Measurements from ENCODE around the gene TRABD2B. TPM values are rescaled to one million over a fixed set of nuclear protein-coding genes. Genes with fewer than 3 reads are reported as not detected.

TRABD2B gene
- total and polyA plus RNA-seq, 2 donors: 0.09 to 0.75 TPM

DNA sequence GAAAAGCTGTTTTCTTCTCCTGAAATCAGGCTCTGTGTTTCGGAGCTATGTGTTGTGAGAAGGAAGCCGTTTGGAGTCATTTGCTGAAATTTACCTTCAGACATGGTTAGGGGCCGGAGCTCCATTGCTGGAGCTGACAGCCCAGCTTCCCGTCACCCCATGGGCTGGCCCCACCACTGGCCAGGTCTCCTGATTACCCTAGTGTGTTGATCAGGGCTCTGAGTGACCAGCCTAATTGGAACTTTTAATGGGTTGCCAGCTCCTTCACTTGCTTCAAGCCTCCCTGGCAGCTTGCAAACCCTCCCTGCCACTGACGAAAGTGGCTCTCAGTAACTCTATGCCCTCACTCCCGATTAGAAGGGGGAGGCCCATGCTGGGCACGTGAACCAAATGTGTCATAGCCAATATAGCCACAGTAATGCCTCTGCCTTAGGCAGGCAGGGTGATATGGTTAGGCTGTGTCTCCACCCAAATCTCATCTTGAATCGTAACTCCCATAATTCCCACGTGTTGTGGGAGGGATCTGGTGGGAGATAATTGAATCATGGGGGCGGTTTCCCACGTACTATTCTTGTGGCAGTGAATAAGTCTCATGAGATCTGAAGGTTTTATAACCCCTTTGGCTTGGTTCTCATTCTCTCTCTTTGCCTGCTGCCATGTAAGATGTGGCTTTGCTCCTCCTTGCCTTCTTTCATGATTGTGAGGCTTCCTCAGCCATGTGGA is 224.1 kb downstream of the TRABD2B start:
- H3K27me3 ChIP-seq (ENCODE audit: control insufficient read depth in 2 of 2, insufficient read depth in 1 of 2, low read length in 1 of 2): peaks cover 0 to 2% of the 10 kb centered on the region in 2 donors
- no peaks in the 10 kb centered on the region for H3K9me3 ChIP-seq (ENCODE audit: control insufficient read depth in 2 of 2, insufficient read depth in 1 of 2, low read length in 1 of 2)
- WGBS: 95% methylated on average over 11 of the region's 11 CpGs
- DNase-seq (ENCODE audit: low read depth in 6 of 9, low spot score in 9 of 9): no peak
- no peak overlapping the region for H3K27ac ChIP-seq (ENCODE audit: low read depth in 1 of 2, low read length in 1 of 2)
- no peak overlapping the region for H3K4me3 ChIP-seq (ENCODE audit: low read length in 2 of 2)
- no peaks in the 10 kb centered on the region for H3K4me1 ChIP-seq (ENCODE audit: control insufficient read depth in 2 of 2, insufficient read depth in 2 of 2, low read length in 2 of 2)
- H3K36me3 ChIP-seq (ENCODE audit: control insufficient read depth in 2 of 2, insufficient read depth in 2 of 2, low read length in 1 of 2): no peaks in the 10 kb centered on the region

- no peak overlapping the region for H3K4me3 ChIP-seq (ENCODE audit: low read length in 2 of 2)
- no peak for DNase-seq (ENCODE audit: low read depth in 6 of 9, low spot score in 9 of 9)
- H3K27me3 ChIP-seq (ENCODE audit: control insufficient read depth in 2 of 2, insufficient read depth in 1 of 2, low read length in 1 of 2): peaks cover 0 to 2% of the 10 kb centered on the region in 2 donors
- H3K27ac ChIP-seq (ENCODE audit: low read depth in 1 of 2, low read length in 1 of 2): no peak overlapping the region
- no peaks in the 10 kb centered on the region for H3K4me1 ChIP-seq (ENCODE audit: control insufficient read depth in 2 of 2, insufficient read depth in 2 of 2, low read length in 2 of 2)
- H3K9me3 ChIP-seq (ENCODE audit: control insufficient read depth in 2 of 2, insufficient read depth in 1 of 2, low read length in 1 of 2): no peaks in the 10 kb centered on the region
- no peaks in the 10 kb centered on the region for H3K36me3 ChIP-seq (ENCODE audit: control insufficient read depth in 2 of 2, insufficient read depth in 2 of 2, low read length in 1 of 2)
- 96% methylated on average over 11 of the region's 11 CpGs for WGBS
Observed at GRCh38 chr1:47772281-47772680, 224.9 kb downstream of the TRABD2B start.

GRCh38 chr1:47771751-47772150 is 225.4 kb downstream of the TRABD2B start:
- Histone ChIP-seq H3K27me3 (ENCODE audit: control insufficient read depth in 2 of 2, insufficient read depth in 1 of 2, low read length in 1 of 2) (peaks cover 0 to 2% of the 10 kb centered on the region in 2 donors), H3K27ac (ENCODE audit: low read depth in 1 of 2, low read length in 1 of 2) (no peak overlapping the region), H3K36me3 (ENCODE audit: control insufficient read depth in 2 of 2, insufficient read depth in 2 of 2, low read length in 1 of 2) (no peaks in the 10 kb centered on the region), H3K9me3 (ENCODE audit: control insufficient read depth in 2 of 2, insufficient read depth in 1 of 2, low read length in 1 of 2) (no peaks in the 10 kb centered on the region), H3K4me1 (ENCODE audit: control insufficient read depth in 2 of 2, insufficient read depth in 2 of 2, low read length in 2 of 2) (no peaks in the 10 kb centered on the region), H3K4me3 (ENCODE audit: low read length in 2 of 2) (no peak overlapping the region)
- WGBS: 61% methylated on average over 13 of the region's 13 CpGs
- DNase-seq (ENCODE audit: low read depth in 6 of 9, low spot score in 9 of 9): no peak

GRCh38 chr1:47769983-47770382 is 227.2 kb downstream of the TRABD2B start:
- no peak for DNase-seq (ENCODE audit: low read depth in 6 of 9, low spot score in 9 of 9)
- H3K4me3 ChIP-seq (ENCODE audit: low read length in 2 of 2): no peak overlapping the region
- H3K27me3 ChIP-seq (ENCODE audit: control insufficient read depth in 2 of 2, insufficient read depth in 1 of 2, low read length in 1 of 2): no peaks in the 10 kb centered on the region
- no peaks in the 10 kb centered on the region for H3K9me3 ChIP-seq (ENCODE audit: control insufficient read depth in 2 of 2, insufficient read depth in 1 of 2, low read length in 1 of 2)
- WGBS: 95% methylated on average over 4 of the region's 4 CpGs
- H3K36me3 ChIP-seq (ENCODE audit: control insufficient read depth in 2 of 2, insufficient read depth in 2 of 2, low read length in 1 of 2): no peaks in the 10 kb centered on the region
- H3K27ac ChIP-seq (ENCODE audit: low read depth in 1 of 2, low read length in 1 of 2): no peak overlapping the region
- H3K4me1 ChIP-seq (ENCODE audit: control insufficient read depth in 2 of 2, insufficient read depth in 2 of 2, low read length in 2 of 2): no peaks in the 10 kb centered on the region

DNA sequence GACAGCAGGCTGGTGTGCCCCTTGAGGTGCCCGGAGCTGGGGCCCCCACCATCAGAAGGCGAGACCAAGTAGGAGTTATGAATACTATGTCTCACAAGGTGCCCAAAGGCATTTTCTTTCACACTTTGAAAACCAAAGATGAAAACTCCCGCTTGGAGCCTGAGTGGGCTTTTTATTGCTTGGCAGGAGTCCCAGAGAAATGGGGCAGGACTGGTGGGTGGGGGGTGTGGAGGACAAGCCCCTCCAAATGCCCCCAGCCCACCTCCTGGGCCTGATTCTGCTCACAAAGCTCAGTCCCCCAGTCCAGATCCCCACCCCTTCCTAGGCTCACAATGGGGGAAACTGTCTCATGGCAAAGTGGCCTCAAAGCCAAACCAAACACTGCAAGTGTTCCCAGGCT is 227.9 kb downstream of the TRABD2B start:
- Histone ChIP-seq H3K27me3 (ENCODE audit: control insufficient read depth in 2 of 2, insufficient read depth in 1 of 2, low read length in 1 of 2) (no peaks in the 10 kb centered on the region), H3K4me3 (ENCODE audit: low read length in 2 of 2) (no peak overlapping the region), H3K9me3 (ENCODE audit: control insufficient read depth in 2 of 2, insufficient read depth in 1 of 2, low read length in 1 of 2) (no peaks in the 10 kb centered on the region), H3K27ac (ENCODE audit: low read depth in 1 of 2, low read length in 1 of 2) (no peak overlapping the region), H3K4me1 (ENCODE audit: control insufficient read depth in 2 of 2, insufficient read depth in 2 of 2, low read length in 2 of 2) (no peaks in the 10 kb centered on the region), H3K36me3 (ENCODE audit: control insufficient read depth in 2 of 2, insufficient read depth in 2 of 2, low read length in 1 of 2) (no peaks in the 10 kb centered on the region)
- 89% methylated on average over 3 of the region's 3 CpGs for WGBS
- DNase-seq (ENCODE audit: low read depth in 6 of 9, low spot score in 9 of 9): no peak

DNA sequence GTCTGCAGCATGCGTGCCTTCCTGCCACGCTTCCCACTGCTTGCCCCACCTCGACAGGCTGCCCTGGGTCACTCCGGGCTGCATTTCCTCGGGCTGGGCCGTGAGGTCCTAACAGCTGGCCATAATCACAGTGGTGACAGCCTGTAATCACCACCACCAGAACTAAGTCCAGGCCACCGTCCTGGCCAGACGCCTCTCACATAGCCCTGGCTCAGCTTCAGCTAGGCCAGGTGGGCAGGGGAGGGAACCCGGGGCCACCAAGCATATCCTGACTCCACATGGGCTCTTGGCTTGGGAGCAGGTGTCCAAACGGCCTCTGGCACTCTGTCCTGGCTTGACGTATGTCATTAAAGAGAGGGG is 229.5 kb downstream of the TRABD2B start:
- 93% methylated on average over 11 of the region's 11 CpGs for WGBS
- no peaks in the 10 kb centered on the region for H3K4me1 ChIP-seq (ENCODE audit: control insufficient read depth in 2 of 2, insufficient read depth in 2 of 2, low read length in 2 of 2)
- no peak overlapping the region for H3K27ac ChIP-seq (ENCODE audit: low read depth in 1 of 2, low read length in 1 of 2)
- H3K36me3 ChIP-seq (ENCODE audit: control insufficient read depth in 2 of 2, insufficient read depth in 2 of 2, low read length in 1 of 2): no peaks in the 10 kb centered on the region
- no peaks in the 10 kb centered on the region for H3K9me3 ChIP-seq (ENCODE audit: control insufficient read depth in 2 of 2, insufficient read depth in 1 of 2, low read length in 1 of 2)
- H3K4me3 ChIP-seq (ENCODE audit: low read length in 2 of 2): no peak overlapping the region
- no peaks in the 10 kb centered on the region for H3K27me3 ChIP-seq (ENCODE audit: control insufficient read depth in 2 of 2, insufficient read depth in 1 of 2, low read length in 1 of 2)
- no peak for DNase-seq (ENCODE audit: low read depth in 6 of 9, low spot score in 9 of 9)

GRCh38 chr1:47766832-47767740 is 230.1 kb downstream of the TRABD2B start:
- H3K27ac ChIP-seq (ENCODE audit: low read depth in 1 of 2, low read length in 1 of 2): no peak overlapping the region
- no peaks in the 10 kb centered on the region for H3K36me3 ChIP-seq (ENCODE audit: control insufficient read depth in 2 of 2, insufficient read depth in 2 of 2, low read length in 1 of 2)
- H3K27me3 ChIP-seq (ENCODE audit: control insufficient read depth in 2 of 2, insufficient read depth in 1 of 2, low read length in 1 of 2): no peaks in the 10 kb centered on the region
- no peak overlapping the region for H3K4me3 ChIP-seq (ENCODE audit: low read length in 2 of 2)
- H3K4me1 ChIP-seq (ENCODE audit: control insufficient read depth in 2 of 2, insufficient read depth in 2 of 2, low read length in 2 of 2): no peaks in the 10 kb centered on the region
- no peaks in the 10 kb centered on the region for H3K9me3 ChIP-seq (ENCODE audit: control insufficient read depth in 2 of 2, insufficient read depth in 1 of 2, low read length in 1 of 2)
- WGBS: 86% methylated on average over 12 of the region's 12 CpGs
- no peak for DNase-seq (ENCODE audit: low read depth in 6 of 9, low spot score in 9 of 9)

- WGBS: 94% methylated on average over 22 of the region's 22 CpGs
- no peak for DNase-seq (ENCODE audit: low read depth in 6 of 9, low spot score in 9 of 9)
- Histone ChIP-seq H3K4me1 (ENCODE audit: control insufficient read depth in 2 of 2, insufficient read depth in 2 of 2, low read length in 2 of 2) (no peaks in the 10 kb centered on the region), H3K9me3 (ENCODE audit: control insufficient read depth in 2 of 2, insufficient read depth in 1 of 2, low read length in 1 of 2) (no peaks in the 10 kb centered on the region), H3K27ac (ENCODE audit: low read depth in 1 of 2, low read length in 1 of 2) (no peak overlapping the region), H3K4me3 (ENCODE audit: low read length in 2 of 2) (no peak overlapping the region), H3K36me3 (ENCODE audit: control insufficient read depth in 2 of 2, insufficient read depth in 2 of 2, low read length in 1 of 2) (no peaks in the 10 kb centered on the region), H3K27me3 (ENCODE audit: control insufficient read depth in 2 of 2, insufficient read depth in 1 of 2, low read length in 1 of 2) (no peaks in the 10 kb centered on the region)
Observed at GRCh38 chr1:47765742-47766485, 231.3 kb downstream of the TRABD2B start.

DNA sequence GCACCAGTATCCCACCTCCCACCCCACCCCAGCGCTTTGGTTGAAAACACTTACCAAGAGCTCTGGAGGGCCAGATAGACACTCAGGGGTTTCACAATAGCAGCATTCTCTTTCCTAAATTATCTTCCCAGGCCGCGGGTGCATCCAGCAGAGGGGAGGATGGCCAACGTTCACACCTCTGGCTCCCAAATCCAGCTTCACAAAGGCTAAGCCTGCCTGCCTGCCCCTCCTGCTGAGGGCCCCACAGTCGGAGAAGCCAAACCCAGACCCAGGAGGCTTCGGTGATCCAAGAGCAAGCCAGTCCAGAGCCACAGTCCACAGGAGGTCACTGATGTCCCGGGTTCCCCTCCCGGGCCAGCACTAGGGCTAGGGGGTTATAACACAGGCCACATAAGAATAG is 231.9 kb downstream of the TRABD2B start:
- H3K4me3 ChIP-seq (ENCODE audit: low read length in 2 of 2): no peak overlapping the region
- H3K27me3 ChIP-seq (ENCODE audit: control insufficient read depth in 2 of 2, insufficient read depth in 1 of 2, low read length in 1 of 2): no peaks in the 10 kb centered on the region
- H3K27ac ChIP-seq (ENCODE audit: low read depth in 1 of 2, low read length in 1 of 2): no peak overlapping the region
- no peaks in the 10 kb centered on the region for H3K9me3 ChIP-seq (ENCODE audit: control insufficient read depth in 2 of 2, insufficient read depth in 1 of 2, low read length in 1 of 2)
- no peaks in the 10 kb centered on the region for H3K36me3 ChIP-seq (ENCODE audit: control insufficient read depth in 2 of 2, insufficient read depth in 2 of 2, low read length in 1 of 2)
- WGBS: 94% methylated on average over 8 of the region's 8 CpGs
- DNase-seq (ENCODE audit: low read depth in 6 of 9, low spot score in 9 of 9): no peak
- H3K4me1 ChIP-seq (ENCODE audit: control insufficient read depth in 2 of 2, insufficient read depth in 2 of 2, low read length in 2 of 2): no peaks in the 10 kb centered on the region
